Bone marrow (tissue), 2 donors: Measurements from ENCODE around the gene VWA5B2.
"Not testable (repeated sequence)": the region's sequence is repeated elsewhere in the genome, so short reads cannot be mapped to it uniquely, and the experiment has no call there.

ENCODE experiments used
- DNase-seq, 2 donors: peaks; one replicate each; lab custom pipeline; 2025; lab: John Stamatoyannopoulos, UW

Gene VWA5B2

DNA sequence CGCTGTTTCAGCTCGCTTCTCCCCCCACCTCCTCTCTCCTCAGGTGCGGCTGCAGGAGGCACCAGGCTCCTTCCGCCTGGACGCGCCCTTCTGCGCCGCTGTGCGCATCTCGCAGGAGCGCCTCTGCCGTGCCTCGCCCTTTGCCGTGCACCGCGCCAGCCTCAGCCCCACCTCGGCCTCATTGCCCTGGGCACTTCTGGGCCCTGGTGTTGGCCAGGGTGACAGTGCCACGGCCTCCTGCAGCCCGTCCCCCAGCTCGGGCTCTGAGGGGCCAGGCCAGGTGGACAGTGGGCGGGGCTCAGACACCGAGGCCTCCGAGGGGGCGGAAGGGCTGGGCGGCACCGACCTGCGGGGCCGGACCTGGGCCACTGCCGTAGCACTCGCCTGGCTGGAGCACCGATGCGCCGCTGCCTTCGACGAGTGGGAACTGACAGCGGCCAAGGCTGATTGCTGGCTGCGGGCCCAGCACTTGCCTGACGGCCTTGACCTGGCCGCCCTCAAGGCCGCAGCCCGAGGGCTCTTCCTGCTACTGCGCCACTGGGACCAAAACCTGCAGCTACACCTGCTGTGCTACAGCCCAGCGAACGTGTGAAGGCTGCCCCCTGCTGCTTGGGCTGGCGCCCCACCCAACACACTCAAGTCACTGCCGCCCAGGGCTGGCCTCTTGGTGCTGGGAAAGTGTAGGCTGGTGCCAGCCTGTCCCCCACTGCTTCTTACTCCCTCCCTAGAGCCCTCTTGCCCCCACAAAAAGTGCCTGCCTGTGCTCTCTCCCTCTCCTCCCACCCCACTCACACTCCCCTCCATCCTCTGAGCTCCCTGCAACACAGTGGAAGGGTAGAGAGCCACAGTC, 12.3 kb downstream of the VWA5B2 start:
- DNase-seq, result no peak

DNA sequence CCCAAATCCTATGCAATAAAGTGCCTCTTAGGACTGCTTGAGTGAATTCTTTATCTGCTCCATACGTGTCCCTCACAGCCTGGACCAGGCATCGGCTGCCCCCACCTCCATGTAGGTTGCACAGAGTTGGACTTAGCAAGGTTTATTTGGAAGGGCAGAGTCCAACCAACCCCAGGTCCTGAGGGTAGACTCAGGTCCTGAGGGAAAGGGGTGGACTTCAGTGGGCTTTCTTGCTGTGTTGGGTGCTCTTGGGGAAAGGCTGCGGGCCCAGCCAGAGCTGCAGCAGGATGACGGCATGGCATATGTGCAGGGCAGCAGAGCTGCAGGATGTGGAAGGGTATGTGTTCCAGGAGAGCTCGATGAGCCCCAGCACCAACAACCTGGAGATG, 12.9 kb downstream of the VWA5B2 start:
- DNase-seq, result no peak

DNA sequence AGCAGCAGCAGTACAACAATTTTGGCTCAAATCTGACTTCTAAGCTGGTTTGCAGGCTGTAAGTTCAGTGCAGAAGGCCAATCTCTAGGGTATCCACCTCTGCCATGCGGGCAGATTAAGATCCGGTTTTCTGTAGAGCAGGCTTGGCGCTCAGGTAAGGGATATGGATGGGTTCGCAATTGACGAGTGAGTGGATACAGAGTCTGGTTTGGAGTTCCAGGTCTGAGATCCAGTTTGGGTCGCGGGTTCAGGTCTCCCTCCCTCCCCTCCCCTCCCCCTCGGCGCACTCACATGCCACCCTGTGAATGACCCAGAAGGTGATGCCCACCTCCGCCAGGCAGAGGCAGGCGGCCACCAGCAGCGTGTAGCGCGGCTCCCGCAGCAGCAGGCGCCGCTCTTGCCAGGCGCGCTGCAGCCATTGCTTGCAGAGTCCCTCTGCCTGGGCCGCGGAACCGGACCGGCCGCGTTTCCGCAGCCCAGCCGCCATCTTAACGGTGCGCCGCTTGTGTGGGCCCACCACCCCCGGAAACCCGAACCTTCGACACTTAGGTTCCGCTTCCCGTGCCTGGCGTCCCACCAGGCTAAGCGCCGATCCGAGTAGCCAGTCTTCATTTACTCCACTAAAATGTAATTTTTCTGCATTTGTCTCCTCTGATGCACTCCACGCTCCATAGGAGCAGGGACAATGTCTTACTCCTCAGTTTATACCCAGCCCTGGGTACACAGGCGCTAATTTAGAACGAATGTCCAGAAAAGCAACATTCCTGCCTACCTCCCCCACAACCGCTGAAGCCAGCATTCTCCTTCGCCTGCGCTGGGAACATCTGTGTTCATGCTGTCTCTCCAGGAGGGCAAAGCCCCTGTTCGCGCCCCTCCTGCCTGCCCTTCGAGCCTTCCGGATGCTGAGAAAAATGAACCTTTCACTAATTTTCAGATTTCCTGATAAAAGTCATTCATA, 19.3 kb downstream of the VWA5B2 start, which contains the start of gene ALG3:
Gene ALG3 (minus strand): TSS at position 509 of the 958 bp plus-strand sequence. CDS start 22 bp downstream, at position 487.
- peak; percentile 66 to 72 for DNase-seq

DNA sequence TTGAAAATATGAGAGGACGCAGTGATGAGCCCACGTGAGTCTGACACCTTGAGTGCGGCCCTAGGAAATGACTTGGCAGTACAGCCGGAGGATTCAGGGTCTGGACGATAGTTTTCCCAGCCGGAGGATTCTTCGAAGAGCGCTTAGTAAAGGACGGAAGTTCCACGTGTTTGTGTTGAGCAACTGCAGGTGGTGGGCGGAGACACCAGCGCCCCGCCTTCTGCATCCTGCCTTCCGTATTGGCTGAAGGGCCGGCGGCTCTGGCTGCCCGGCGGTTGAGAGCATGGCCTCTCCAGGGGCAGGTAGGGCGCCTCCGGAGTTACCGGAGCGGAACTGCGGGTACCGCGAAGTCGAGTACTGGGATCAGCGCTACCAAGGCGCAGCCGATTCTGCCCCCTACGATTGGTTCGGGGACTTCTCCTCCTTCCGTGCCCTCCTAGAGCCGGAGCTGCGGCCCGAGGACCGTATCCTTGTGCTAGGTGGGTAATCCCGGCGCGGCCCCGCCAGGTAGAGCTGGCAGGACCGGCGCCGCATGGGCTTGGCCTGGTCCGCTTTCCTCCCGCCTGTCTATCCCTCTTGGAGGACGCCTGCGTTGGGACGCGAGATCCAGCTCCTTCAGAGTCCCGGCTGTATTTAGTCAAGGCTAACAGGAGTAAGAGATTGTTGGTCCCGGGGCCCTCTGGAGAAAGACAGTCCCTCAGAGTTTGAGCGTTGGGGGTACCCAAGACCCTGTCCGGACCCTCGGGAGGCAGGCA, 20.2 kb downstream of the VWA5B2 start, which contains the start of gene EEF1AKMT4:
Gene EEF1AKMT4 (plus strand): TSS at position 261 of the 755 bp plus-strand sequence. CDS start 23 bp downstream, at position 284.
- DNase-seq, result peak; percentile 83 to 93

DNA sequence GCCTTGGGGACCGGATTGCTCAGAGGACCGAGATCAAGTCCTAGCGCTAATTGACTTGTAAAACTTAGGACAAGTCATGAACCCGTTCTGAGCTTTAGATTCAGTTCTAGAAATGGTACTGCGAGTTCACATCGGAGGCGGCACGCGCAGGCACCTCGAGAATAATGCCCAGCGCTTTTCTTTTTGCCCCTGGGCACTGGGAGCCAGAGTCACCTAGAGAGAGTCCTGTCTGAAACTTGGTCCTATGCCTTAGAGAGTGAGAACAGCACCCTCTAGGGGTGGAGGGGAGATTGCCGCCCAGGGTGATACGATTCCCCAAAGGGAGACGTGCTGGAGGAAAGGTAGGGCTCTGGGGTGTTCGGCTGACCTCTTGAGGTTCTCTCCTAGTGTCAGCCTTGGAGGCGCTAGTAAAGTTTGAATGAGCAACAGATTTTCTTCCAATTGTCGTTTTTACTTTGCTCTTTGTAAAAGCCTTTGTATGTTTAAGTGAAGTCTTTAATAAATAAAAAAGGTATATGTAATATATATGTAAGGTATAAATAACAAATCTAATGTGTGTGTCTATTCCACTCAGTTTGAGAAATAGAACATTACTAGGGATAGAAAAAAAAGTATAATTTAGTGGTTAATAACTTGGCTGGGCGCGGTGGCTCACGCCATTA, 20.9 kb downstream of the VWA5B2 start:
- peak; percentile 50 to 84 for DNase-seq

DNA sequence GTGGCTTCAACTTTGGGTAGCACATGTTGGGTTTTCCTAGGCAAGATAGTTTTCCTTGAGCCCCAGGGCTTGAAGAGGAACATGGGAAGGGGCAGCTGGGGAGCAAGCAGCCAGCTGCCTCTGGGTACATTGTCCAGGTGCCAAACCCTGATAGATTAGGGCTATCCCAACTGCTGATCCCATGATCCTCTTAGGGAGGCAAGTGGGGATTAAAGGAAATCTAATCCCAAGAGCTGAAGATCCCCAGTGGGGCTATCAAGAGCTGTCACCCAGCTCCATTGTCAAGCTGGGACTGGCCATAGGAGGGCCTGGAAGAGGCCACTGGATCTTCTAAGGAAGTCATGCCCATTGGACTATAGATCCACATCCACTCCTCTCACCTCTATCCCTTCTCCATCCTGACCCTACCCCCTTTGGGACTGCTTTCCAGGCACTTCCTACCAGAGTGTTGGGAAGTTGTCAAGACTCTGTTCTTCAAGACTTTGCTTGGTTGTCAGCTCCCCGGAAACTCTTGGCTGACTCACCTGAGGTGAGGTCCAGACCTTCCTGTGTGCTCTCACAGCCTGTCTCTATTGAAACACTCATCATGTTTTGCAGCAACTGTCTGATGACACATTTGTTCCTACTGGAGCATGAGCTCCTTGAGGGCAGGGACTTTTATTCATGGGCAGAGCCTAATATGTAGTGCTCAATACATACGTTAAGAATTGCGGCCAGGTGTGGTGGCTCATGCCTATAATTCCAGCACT, 26.1 kb downstream of the VWA5B2 start:
- no peak for DNase-seq

DNA sequence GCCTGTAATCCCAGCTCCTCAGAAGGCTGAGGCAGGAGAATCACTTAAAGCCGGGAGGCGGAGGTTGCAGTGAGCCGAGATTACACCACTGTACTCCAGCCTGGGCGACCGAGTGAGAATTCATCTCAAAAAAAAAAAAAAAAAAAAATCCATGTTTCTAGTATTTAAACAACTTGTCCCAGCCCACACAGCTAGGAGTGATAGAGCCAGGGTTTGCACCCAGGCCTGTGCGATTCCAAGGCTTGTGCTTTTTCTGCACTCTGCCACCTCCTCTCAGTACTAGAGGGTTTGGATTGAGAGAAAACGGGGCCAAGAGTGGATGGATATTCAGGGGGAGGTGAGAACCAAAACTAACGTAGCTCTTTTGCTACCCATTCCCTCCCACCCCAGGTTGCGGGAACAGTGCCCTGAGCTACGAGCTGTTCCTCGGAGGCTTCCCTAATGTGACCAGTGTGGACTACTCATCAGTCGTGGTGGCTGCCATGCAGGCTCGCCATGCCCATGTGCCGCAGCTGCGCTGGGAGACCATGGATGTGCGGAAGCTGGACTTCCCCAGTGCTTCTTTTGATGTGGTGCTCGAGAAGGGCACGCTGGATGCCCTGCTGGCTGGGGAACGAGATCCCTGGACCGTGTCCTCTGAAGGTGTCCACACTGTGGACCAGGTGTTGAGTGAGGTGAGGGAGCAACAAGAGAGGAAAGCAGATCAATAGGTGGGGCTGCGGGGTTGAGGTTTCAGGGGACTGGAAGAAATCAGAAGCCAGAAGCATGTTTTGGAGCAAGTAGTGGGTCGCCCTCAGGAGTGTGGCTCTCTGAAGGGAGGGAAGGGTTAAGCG, 27.9 kb downstream of the VWA5B2 start:
- DNase-seq, result no peak

DNA sequence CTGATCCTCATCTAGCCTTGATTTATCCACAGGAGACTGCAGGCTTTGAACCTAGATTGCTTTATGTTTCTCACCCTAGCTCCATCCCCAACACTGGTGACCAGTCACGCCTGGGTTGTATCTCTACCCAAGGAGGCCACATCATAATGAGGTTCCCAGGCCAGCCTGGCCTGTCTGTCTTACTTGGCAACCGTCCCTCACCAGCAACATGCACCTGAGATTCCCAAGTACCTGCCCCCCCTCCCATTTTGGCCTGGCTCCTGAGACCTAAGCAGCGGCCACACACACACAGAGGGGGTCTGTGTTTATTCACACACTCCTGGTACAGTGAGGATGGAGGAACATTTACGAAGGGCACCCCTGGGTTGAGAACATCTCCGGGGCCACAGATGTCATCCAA, 29.5 kb downstream of the VWA5B2 start:
- no peak for DNase-seq

DNA sequence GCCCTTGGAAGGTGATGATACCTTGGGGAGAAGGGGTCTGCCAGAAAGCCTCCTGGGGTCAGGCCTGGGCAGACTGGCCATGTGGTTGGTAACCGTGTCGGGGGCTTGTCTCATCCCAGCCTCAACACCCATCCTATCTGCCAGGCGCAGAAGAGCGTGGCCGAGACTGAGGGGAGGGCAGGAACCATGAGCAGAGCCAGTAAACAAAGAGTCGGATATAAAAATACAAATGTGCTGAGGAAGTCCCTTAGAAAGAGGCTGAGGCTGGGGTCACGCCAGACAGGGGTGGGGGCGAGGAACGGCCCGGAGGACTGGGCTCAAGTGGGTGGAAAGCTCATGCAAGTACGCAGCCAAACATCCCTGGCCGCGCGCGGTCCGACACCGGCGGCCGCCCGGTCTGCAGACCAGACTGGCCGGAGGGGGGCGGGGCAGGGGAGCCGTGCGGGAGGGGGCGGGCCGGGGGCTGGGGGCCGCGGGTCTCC, 30.1 kb downstream of the VWA5B2 start:
- no peak for DNase-seq

DNA sequence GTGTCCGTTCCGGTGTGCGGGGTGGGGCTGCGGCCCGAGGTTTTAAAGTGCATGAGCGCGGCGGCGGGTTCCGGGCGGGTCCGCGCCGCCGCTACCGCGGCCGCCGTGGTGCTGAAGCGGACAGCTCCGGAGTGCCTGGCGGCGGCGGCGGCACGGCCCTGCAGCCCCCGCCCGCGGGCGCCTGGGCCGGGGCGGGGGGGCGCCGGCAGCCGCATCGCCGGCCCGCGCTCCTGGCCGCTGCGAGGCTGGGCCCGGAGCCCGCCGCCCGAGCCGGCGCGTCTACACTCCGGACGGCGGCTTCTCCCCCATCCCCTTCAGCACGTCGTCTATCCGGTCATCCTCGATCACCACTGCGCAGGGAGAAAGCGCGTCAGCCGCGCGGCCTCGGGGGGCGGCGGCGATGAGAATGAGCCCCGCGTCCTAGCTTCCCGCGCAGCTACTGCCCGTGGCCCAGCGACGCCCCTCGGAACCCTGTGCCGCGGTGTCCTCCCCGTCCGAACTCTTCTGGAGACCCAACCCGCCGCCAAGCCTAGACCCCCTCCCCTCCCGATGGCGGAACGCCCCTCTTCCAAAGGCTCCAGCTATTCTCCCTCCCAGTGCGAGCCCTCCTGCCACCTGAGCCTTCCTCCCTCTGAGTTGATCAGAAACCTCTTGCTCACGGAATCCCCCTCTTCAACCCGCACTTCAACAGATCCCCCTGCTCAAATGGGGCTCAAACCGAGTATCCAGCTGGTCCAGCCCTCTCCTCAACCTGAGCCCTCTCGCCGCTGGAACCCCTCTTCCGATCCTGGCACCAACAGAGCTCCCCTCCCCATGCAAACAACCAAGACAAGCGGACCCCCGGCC, 30.7 kb downstream of the VWA5B2 start:
- no peak for DNase-seq

DNA sequence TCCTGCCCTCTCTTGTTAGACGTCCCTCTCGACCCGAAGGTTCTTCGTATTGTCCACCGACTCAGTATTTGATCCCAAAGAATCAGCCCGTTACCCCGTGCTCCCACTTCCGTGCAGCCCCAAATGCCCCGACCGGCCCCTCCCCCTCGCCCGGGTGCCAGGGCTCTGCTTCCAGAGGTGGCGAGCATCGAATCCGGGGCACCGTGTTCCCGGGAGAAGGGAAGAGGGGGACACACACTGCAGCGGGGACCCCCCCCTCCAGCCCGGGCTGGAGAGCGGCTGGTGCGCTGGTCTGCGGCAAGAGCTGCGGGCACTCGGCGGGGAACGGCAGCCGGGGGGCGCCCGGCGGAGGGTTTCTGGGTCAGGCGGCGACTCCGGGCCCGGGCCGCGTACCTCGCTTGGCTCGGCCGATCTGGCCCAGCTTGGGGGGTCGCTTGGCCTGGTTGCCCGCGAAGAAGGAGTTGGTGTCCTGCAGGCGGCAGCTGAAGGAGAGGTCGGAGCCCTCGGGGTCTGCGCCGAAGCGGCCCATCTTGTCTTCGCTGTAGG, 31.4 kb downstream of the VWA5B2 start:
- no peak for DNase-seq

DNA sequence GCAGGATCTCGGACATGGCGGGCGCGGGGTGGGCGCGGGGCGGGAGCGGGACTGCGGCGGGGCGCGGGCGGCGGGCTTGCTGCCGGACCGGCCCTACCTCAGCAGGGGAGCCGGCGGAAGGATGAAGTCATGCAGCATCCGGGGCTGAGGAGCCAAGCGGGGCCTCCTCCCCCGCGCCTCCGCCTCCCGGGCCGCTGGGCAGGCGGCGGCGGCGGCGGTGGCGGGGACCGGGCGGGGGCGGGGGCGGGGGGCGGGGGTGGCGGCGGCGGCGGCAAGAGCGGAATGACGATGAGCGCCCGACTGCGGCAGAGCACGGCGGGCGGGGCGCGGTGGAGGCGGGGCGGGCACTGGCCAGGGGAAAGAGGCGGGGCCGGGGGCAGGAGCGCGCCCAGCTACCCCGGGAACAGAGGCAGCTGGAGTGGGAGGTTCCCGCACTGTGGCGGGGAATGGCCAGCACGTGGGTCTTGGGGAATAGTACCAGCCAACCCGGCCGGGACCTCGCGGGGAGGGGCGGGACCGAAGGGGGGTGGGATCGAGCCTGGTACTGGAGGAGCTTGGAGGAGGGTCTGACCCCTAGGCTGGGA, 32.0 kb downstream of the VWA5B2 start, which contains the start of gene CAMK2N2:
Gene CAMK2N2 (minus strand): TSS at position 284 of the 584 bp plus-strand sequence. CDS start 268 bp downstream, at position 16.
- no peak for DNase-seq

DNA sequence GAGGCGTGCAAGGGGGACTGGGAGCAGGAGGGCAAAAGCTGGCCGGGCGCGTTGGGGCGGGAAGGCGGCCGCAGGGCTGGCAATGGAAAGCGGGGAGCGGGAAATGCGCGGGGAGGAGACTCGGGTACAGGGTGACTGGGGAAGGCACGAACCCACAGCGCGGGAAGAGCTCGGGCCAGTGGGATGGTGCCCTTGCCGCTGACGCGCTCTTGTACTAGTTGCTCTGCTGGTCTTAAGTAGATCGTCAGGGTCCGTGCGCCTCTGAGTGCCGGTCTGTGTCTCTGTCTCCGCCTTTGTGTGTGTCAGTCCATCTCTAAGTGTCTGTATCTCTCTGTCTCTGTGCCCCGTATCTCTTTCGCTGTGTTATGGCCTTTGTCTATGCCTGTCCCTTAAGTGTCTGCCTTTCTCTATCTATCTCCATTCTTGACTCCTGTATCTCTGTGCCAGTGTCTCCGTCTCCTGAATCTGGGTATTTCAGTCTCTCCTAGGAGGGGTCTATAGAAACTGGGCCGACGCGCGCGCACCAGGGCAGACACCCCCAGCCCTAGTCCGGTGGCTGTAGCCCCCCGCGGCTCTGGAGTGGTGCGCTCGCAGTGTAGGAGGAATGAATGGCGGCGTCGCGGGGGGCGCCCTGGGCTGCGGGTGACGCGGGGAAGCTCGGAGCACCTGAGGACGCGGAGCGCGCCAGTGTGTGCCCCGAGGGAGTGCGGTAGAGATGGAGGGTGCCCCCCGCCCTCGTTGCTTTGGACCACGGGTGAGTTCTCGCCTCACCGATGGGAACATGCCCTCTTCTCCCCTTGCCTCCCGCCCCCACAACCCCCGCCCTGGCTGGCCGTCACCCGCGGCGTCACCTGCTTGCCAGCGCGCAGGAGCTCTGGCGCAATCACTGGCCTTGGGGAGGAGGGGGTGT, 32.7 kb downstream of the VWA5B2 start:
- DNase-seq, result no peak

DNA sequence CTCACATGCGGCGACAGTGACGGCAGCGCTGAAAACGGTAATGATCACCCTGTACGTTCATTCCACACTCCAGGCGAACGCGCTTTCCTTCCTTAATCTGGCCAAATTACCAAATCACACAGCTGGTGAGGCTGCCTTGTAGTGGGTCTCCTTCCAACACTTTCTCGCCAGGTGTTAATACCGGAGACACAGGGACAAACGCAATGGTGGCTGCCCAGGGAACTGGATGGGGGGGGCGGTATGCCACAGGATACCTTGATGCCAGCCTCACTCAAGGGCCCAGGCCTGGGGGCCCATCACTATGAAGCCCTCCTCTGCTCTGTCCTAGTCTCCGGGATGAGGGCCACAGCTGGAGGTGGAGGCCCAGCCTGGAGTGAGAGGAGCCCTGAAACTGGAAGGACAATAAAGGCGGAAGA, 33.4 kb downstream of the VWA5B2 start:
- DNase-seq, result no peak

DNA sequence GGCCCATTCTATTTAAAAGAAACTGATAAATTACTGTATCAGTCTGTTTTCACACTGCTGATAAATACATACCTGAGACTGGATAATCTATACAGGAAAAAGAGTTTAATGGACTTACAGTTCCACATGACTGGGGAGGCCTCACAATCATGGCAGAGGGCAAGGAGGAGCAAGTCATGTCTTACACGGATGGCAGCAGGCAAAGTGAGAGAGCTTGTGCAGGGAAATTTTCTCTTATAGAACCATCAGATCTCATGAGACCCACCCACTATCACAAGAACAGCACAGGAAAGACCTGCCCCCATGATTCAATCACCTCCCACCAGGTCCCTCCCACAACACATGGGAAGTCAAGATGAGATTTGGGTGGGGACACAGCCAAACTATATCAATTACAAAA, 37.9 kb downstream of the VWA5B2 start:
- not testable (repeated sequence) for DNase-seq

DNA sequence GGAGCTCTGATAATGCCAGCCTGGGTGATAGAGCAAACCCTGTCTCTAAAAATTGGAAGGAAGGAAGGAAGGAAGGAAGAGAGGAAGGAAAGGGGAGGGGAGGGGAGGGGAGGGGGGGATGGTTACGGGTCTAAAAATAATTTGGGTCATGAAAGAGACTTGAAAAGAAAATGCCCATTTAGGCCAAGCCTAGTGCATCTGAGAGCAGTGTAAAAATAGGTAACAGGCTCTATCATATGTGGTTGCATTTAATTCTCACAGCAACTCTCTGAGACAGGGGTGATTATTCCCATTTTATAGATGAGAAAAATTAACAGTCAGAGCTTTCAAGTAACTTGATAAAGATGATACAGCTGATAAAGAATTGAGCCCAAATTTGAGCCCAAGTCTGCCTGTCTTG, 42.9 kb downstream of the VWA5B2 start:
- DNase-seq, result no peak

DNA sequence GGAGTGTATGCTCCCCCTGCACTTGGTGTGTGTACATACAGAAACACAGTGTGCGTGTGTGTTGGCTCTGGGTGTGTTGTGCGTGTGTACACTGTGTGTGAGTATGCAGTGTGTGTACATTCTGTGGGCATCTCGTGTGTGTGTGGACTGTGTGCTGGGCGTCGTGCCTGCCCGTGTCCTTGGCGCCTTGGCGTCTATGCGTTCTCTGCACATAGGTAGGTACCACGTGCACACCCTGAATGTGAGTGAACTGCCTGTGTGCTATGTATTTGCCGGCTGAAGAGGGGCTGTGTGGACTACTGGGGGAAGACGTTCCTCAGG, 46.0 kb downstream of the VWA5B2 start:
- no peak for DNase-seq
